Esophagus squamous epithelium (tissue), 5 donors: ENCODE results near the gene CHCHD1. TPM values are rescaled to one million over a fixed set of nuclear protein-coding genes. Genes with fewer than 3 reads are reported as not detected.

Experiments used
- DNase-seq: peaks from one replicate; lab custom pipeline; 2025; lab: John Stamatoyannopoulos, UW
- H3K27ac ChIP-seq, 4 donors: fragments of 200-600 bp; sonication (generic); one replicate each; pipeline ENCODE4 v1.5.1; 2016 to 2019; ENCODE audit warnings: mild to moderate bottlenecking in 1 of 4
- H3K27me3 ChIP-seq, 4 donors: fragments of 200-600 bp; sonication (generic); 1 replicate in 3 of 4; 2 replicates in 1 of 4; pipeline versions ENCODE4 v1.5.1 to v1.6.0; 2017 to 2021; ENCODE audit warnings: antibody characterized with exemption in 1 of 4
- H3K36me3 ChIP-seq, 3 donors: fragments of 200-600 bp; sonication (generic); one replicate each; pipeline ENCODE4 v1.5.1; 2016 to 2019
- H3K4me1 ChIP-seq, 3 donors: fragments of 200-600 bp; sonication (generic); one replicate each; pipeline ENCODE4 v1.5.1; 2017 to 2019
- H3K4me3 ChIP-seq, 4 donors: fragments of 200-600 bp; sonication (generic); 1 replicate in 3 of 4; 2 replicates in 1 of 4; pipeline ENCODE4 v1.5.1; 2016 to 2019; ENCODE audit warnings: mild to moderate bottlenecking in 2 of 4, moderate library complexity in 1 of 4
- H3K9me3 ChIP-seq, 3 donors: fragments of 200-600 bp; sonication (generic); one replicate each; pipeline ENCODE4 v1.5.1; 2016 to 2019
- CTCF ChIP-seq, 6 experiments: fragments of 450-650 bp in 4 of 6; fragments of 200-600 bp in 2 of 6; sonication (generic) in 2 of 6; IDR thresholded peaks; one replicate each; pipeline ENCODE4 v1.5.1; 2016 to 2019; ENCODE audit warnings: antibody characterized with exemption in 6 of 6, mild to moderate bottlenecking in 4 of 6, moderate library complexity in 4 of 6
- POLR2A ChIP-seq, 4 donors: fragments of 450-650 bp; IDR thresholded peaks; one replicate each; pipeline ENCODE4 v1.6.1; 2017; ENCODE audit warnings: antibody characterized with exemption in 4 of 4, mild to moderate bottlenecking in 4 of 4, moderate library complexity in 3 of 4
- WGBS, 2 donors: methylation state at CpG; one replicate each; pipeline ENCODE4 v1.1.5; 2018; 5-methylcytosine and 5-hydroxymethylcytosine counted together
- intact Hi-C: fragments of 100-400 bp; cut with DNase I; formaldehyde crosslinking; loops from one replicate; pipeline ENCODE4 v1.15.0; 2022
- total RNA-seq, 4 donors: library from RNA; depleted of rRNA; stranded (reverse); fragments of >200 nt; gene quantifications; one replicate each; pipeline ENCODE4 v1.1.0, GENCODE V29; 2016
- donor health status: DM: yes; HTN: yes; CAD: no.

Gene CHCHD1
- total RNA-seq, 4 donors from 2014 or later = 21.4 to 41.1 (median 32.8) TPM

DNA sequence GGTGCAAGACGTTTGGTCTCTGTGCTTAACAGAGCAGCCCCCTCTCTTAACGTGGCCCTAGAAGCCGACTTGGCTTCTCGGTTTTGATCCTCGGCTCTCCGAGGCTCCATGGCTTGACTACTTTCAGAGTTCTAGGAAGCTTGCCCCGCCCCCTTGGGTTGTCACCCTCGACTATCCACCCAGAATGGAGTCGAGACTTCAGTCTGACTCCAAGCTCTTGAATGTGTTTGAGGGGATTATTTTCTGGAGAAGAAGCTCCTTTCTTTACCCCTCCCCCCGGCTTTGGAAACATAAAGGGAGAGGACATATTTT is 37.2 kb upstream of the CHCHD1 start:
- H3K4me3 ChIP-seq = peak overlapping the region; percentile 64 to 93 (median 79)
- peaks cover 0 to 55% (median 21%) of the 10 kb centered on the region in 3 donors for H3K36me3 ChIP-seq
- no peaks in the 10 kb centered on the region for H3K27me3 ChIP-seq
- peaks cover 10 to 72% (median 44%) of the 10 kb centered on the region in 3 donors for H3K4me1 ChIP-seq
- intact Hi-C loops = no loop called here
- peak overlapping the region; percentile 88 to 95 (median 92) for H3K27ac ChIP-seq
- no peaks in the 10 kb centered on the region for H3K9me3 ChIP-seq
- no peak for DNase-seq
- WGBS, 2 donors = 2 to 10% methylated on average over 2 to 9 of the region's 10 CpGs
- TF ChIP-seq POLR2A (IDR thresholded peaks at IDR 0.05) = no peak
- no peak for TF ChIP-seq CTCF (IDR thresholded peaks at IDR 0.05)

DNA sequence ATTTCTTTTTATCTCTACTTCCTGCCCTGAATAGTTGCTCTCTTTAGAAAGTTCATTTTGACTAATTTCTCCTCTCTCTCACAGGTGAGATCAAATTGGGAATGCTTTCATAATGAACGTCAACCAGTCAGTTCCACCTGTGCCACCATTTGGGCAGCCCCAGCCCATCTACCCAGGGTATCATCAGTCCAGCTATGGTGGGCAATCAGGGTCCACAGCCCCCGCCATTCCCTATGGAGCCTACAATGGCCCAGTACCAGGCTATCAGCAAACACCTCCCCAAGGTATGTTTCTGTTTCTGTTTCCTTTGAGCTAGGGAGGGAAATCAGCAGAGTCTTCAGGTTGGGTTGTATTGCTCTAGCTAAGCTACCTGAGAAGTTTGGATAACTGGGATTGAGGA is 35.1 kb upstream of the CHCHD1 start:
- no peaks in the 10 kb centered on the region for H3K9me3 ChIP-seq

DNA sequence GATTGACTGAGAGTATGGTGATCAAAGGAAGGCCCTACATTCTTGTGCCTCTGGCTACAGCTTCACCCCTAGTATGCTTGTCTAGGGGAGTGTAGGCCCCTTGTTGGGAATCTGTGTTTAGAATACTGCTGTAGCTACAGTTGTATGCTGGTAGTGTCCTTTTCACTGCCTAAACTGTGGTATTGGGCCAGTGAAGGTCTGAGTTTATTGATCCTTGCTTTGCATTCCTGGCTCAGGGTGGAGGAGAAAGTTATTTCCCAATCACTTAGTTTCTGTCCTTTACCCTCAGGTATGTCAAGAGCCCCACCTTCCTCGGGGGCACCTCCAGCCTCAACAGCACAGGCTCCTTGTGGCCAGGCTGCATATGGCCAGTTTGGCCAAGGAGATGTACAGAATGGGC is 31.0 kb upstream of the CHCHD1 start:
- intact Hi-C loops = no loop called here
- Histone ChIP-seq H3K27me3 (no peaks in the 10 kb centered on the region), H3K36me3 (peaks cover 19 to 97% (median 57%) of the 10 kb centered on the region in 3 donors), H3K9me3 (no peaks in the 10 kb centered on the region), H3K27ac (no peak overlapping the region), H3K4me3 (no peak overlapping the region), H3K4me1 (peaks cover 0 to 40% (median 26%) of the 10 kb centered on the region in 3 donors)
- TF ChIP-seq POLR2A (IDR thresholded peaks at IDR 0.05) = no peak
- TF ChIP-seq CTCF (IDR thresholded peaks at IDR 0.05) = no peak
- 83 to 89% methylated on average over 1 of the region's 1 CpG for WGBS, 2 donors
- no peak for DNase-seq

More for the DNA sequence above, 35.1 kb upstream of the CHCHD1 start:
- TF ChIP-seq POLR2A (IDR thresholded peaks at IDR 0.05) (no peak), CTCF (IDR thresholded peaks at IDR 0.05) (no peak)
- 79 to 96% methylated on average over 2 of the region's 2 CpGs for WGBS, 2 donors
- peak overlapping the region in 1 of 4 donors; percentile 6 for H3K27ac ChIP-seq
- H3K36me3 ChIP-seq = peaks cover 0 to 60% (median 29%) of the 10 kb centered on the region in 3 donors
- no peaks in the 10 kb centered on the region for H3K27me3 ChIP-seq
- intact Hi-C loops = no loop called here
- no peak overlapping the region for H3K4me3 ChIP-seq
- peaks cover 10 to 70% (median 49%) of the 10 kb centered on the region in 3 donors for H3K4me1 ChIP-seq
- DNase-seq = no peak

DNA sequence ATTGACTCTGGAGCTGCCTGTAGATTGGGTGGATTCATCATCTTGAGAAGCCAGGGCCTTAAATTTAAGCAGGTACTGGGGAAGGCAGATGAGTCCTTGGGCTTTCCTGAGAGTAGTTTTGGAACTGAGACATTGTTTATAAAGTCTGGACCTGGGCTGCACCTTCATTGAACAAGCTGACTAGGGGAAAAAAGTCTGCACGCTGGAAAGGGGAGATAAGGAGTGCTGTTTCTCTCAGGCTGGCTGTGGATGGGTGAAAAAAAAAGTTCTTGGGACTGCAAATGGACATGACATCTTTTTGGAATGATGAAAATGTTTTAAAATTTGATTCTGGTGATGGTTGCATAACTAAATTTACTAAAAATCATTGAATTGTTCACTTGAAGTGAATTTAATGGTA is 25.7 kb upstream of the CHCHD1 start:
- peak overlapping the region in 1 of 4 donors; percentile 43 for H3K27ac ChIP-seq
- H3K4me1 ChIP-seq = no peaks in the 10 kb centered on the region
- no peaks in the 10 kb centered on the region for H3K27me3 ChIP-seq
- 75 to 79% methylated on average over 1 of the region's 1 CpG for WGBS, 2 donors
- H3K4me3 ChIP-seq = no peak overlapping the region
- DNase-seq = no peak
- peaks cover 33 to 98% (median 56%) of the 10 kb centered on the region in 3 donors for H3K36me3 ChIP-seq
- TF ChIP-seq POLR2A (IDR thresholded peaks at IDR 0.05) = no peak
- no peak for TF ChIP-seq CTCF (IDR thresholded peaks at IDR 0.05)
- intact Hi-C loops = no loop called here
- no peaks in the 10 kb centered on the region for H3K9me3 ChIP-seq

DNA sequence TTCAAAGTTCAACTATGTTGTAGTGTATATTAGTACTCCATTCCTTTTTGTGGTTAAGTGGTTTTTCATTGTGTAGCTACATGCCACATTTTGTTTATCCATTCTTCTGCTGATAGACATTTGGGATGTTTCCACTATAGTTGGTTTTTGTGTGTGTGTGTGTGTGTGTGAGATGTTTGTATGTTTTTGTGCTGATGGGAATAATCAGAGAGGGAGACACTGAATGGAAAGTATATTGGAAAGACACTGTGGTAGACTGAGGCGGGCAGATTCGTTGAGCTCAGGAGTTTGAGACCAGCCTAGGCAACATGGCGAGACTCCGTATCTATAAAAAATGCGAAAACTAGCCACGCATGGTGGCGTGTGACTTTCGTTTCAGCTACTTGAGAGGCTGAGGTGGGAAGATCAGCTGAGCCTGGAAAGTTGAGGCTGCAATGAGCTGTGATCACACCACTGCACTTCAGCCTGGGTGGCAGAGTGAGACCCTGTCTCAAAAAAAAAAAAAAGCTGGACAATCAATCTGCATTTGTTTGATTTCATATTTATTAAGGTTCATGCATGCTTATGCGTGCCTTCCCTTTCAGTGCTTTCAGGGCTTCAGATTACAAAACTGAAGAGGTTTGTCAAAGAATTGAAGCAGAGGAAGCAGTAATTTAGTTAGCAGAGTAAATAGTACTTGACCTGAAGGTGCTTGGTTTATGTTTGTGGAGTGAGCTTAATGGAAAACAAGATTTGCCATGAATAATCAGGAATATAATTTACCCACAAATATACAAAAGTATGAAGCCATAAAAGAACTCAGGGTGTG is 22.9 kb upstream of the CHCHD1 start:
- 83 to 90% methylated on average over 9 of the region's 9 CpGs for WGBS, 2 donors
- no peak overlapping the region for H3K4me3 ChIP-seq
- H3K27me3 ChIP-seq = no peaks in the 10 kb centered on the region
- intact Hi-C loops = no loop called here
- TF ChIP-seq CTCF (IDR thresholded peaks at IDR 0.05) (no peak), POLR2A (IDR thresholded peaks at IDR 0.05) (no peak)
- H3K36me3 ChIP-seq = peaks cover 29 to 98% (median 56%) of the 10 kb centered on the region in 3 donors
- no peak overlapping the region for H3K27ac ChIP-seq
- H3K9me3 ChIP-seq = no peaks in the 10 kb centered on the region
- no peaks in the 10 kb centered on the region for H3K4me1 ChIP-seq
- no peak for DNase-seq
